ENCODE results near the gene MTNR1A.

DNA sequence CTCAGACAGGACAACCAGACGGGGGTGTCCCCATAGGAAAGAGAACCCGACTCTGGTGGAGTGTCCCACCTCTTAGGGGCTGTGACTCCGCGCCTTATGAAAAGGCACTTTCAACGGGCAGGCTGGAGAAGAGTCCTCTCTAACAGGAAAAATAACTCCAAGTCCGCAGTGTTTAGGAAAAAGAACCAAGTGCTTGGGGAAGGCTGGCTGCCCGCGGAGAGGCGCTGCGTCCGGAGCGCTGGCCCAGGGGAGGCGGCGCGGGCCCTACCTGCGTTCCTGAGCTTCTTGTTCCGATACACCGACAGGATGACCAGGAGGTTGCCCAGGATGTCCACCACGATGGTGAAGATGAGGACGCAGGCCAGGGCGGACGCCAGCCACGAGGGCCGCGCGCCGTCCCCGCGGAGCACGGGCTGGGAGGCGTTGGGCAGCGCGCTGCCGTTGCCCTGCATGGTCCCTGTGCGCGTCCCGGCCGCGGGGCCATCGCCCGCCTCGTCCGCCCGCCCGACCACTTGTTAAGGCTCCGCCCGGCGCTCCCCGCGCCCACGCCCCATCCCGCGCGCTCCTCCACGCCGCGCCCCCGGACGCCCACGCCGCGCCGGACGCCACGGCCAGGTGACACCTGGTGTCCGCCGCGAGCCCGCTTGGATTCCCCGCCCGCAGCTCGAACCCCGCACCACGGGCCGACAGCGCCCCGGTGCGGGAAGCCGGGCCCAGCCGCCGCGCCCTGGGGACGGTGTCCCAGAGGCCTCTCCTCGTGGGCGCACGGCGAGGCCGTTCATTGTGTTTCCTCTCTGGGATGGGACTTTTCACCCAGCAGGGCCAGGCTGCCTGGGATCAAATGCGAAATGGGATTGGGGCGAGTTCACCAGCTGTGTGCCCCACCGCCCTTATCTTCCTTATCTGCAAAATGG, at the start of gene MTNR1A:
- TF ChIP-seq POLR2A (IDR thresholded peaks at IDR 0.05) = no peak
- no peak for TF ChIP-seq CTCF (IDR thresholded peaks at IDR 0.05 in 8 of 11, conservative IDR thresholded peaks at IDR 0.05 in 3 of 11)
